Liver (tissue), 3 donors: ENCODE measurements around the gene GUCY1A1.

Experiments
- EGR1 ChIP-seq, 2 donors: IDR thresholded peaks; 2 replicates each; pipeline ENCODE4 v1.6.1; 2016 to 2018; ENCODE audit warnings: antibody characterized with exemption in 2 of 2, low read depth in 2 of 2
- GABPA ChIP-seq, 2 donors: IDR thresholded peaks in 1 of 2; conservative IDR thresholded peaks in 1 of 2; 2 replicates each; pipeline ENCODE4 v1.6.1; 2016; ENCODE audit warnings: antibody characterized with exemption in 2 of 2, mild to moderate bottlenecking in 1 of 2, moderate library complexity in 1 of 2
- JUND ChIP-seq, 2 donors: IDR thresholded peaks; 2 replicates each; pipeline ENCODE4 v1.6.1; 2016; ENCODE audit warnings: antibody characterized with exemption in 2 of 2
- NR2F2 ChIP-seq: IDR thresholded peaks from 2 replicates; pipeline ENCODE4 v1.6.1; 2016; ENCODE audit warnings: antibody characterized with exemption
- RAD21 ChIP-seq, 2 donors: IDR thresholded peaks; 2 replicates each; pipeline ENCODE4 v1.6.1; 2016; ENCODE audit warnings: antibody characterized with exemption in 2 of 2, mild to moderate bottlenecking in 2 of 2
- SP1 ChIP-seq: IDR thresholded peaks from 2 replicates; pipeline ENCODE4 v1.6.1; 2018; ENCODE audit warnings: antibody characterized with exemption, mild to moderate bottlenecking
- TAF1 ChIP-seq: conservative IDR thresholded peaks from 2 replicates; pipeline ENCODE4 v1.6.1; 2016; ENCODE audit warnings: antibody characterized with exemption, mild to moderate bottlenecking
- YY1 ChIP-seq: IDR thresholded peaks from 2 replicates; pipeline ENCODE4 v1.6.1; 2016; ENCODE audit warnings: antibody characterized with exemption, mild to moderate bottlenecking
- TF ChIP-seq, protein P1 (sequence below): fragments of 150-350 bp; IDR thresholded peaks from 2 replicates; pipeline ENCODE4 v1.5.1; 2017; ENCODE audit warnings: improper control_type of control experiment, low read depth, low read length; ENCODE audit not compliant: missing input control
- TF ChIP-seq, protein P2 (sequence below): IDR thresholded peaks from 2 replicates; pipeline ENCODE4 v1.6.1; 2016; ENCODE audit warnings: antibody characterized with exemption
- TF ChIP-seq, protein P3 (sequence below): IDR thresholded peaks from 2 replicates; pipeline ENCODE4 v1.6.1; 2016; ENCODE audit warnings: antibody characterized with exemption
- TF ChIP-seq, protein P4 (sequence below): IDR thresholded peaks from 2 replicates; pipeline ENCODE4 v1.6.1; 2016; ENCODE audit warnings: antibody characterized with exemption, mild to moderate bottlenecking
- TF ChIP-seq, protein P5 (sequence below): IDR thresholded peaks from 2 replicates; pipeline ENCODE4 v1.6.1; 2016; ENCODE audit warnings: antibody characterized with exemption
- donor health status: healthy.
- donor health status: healthy.

DNA sequence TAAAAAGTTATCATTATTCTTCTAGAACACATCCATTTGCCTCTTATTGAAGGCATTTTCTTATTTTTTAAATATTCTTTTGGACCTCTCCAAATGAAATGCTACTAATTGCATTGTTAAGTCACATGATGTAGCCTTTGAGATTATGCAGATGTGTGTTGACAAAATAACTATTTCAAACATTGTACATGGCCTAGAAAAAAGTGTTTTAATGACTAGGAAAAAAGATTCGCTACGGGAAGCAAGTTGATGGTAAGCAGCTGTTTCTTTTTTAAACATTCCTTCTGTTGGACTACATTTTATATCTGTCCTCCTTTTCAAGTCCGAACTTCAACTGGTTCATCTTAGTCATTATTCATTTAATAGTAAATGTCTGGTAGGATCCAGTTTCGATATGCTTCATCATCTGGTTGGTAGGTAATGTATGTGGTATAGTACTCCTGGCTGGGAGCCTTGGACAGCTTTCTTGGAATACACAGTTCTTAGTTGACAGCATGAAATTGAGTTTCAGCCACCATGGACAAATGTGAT, 34.3 kb upstream of the GUCY1A1 start:
- TF ChIP-seq, protein P1, sequence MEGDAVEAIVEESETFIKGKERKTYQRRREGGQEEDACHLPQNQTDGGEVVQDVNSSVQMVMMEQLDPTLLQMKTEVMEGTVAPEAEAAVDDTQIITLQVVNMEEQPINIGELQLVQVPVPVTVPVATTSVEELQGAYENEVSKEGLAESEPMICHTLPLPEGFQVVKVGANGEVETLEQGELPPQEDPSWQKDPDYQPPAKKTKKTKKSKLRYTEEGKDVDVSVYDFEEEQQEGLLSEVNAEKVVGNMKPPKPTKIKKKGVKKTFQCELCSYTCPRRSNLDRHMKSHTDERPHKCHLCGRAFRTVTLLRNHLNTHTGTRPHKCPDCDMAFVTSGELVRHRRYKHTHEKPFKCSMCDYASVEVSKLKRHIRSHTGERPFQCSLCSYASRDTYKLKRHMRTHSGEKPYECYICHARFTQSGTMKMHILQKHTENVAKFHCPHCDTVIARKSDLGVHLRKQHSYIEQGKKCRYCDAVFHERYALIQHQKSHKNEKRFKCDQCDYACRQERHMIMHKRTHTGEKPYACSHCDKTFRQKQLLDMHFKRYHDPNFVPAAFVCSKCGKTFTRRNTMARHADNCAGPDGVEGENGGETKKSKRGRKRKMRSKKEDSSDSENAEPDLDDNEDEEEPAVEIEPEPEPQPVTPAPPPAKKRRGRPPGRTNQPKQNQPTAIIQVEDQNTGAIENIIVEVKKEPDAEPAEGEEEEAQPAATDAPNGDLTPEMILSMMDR: no peak
- TF ChIP-seq, protein P2, sequence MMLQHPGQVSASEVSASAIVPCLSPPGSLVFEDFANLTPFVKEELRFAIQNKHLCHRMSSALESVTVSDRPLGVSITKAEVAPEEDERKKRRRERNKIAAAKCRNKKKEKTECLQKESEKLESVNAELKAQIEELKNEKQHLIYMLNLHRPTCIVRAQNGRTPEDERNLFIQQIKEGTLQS: no peak
- no peak for TF ChIP-seq TAF1
- TF ChIP-seq SP1: no peak
- no peak for TF ChIP-seq GABPA (IDR thresholded peaks at IDR 0.05 in 1 of 2, conservative IDR thresholded peaks at IDR 0.05 in 1 of 2)
- no peak for TF ChIP-seq JUND (IDR thresholded peaks at IDR 0.05)
- TF ChIP-seq, protein P3, sequence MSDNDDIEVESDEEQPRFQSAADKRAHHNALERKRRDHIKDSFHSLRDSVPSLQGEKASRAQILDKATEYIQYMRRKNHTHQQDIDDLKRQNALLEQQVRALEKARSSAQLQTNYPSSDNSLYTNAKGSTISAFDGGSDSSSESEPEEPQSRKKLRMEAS: no peak
- TF ChIP-seq, protein P4, sequence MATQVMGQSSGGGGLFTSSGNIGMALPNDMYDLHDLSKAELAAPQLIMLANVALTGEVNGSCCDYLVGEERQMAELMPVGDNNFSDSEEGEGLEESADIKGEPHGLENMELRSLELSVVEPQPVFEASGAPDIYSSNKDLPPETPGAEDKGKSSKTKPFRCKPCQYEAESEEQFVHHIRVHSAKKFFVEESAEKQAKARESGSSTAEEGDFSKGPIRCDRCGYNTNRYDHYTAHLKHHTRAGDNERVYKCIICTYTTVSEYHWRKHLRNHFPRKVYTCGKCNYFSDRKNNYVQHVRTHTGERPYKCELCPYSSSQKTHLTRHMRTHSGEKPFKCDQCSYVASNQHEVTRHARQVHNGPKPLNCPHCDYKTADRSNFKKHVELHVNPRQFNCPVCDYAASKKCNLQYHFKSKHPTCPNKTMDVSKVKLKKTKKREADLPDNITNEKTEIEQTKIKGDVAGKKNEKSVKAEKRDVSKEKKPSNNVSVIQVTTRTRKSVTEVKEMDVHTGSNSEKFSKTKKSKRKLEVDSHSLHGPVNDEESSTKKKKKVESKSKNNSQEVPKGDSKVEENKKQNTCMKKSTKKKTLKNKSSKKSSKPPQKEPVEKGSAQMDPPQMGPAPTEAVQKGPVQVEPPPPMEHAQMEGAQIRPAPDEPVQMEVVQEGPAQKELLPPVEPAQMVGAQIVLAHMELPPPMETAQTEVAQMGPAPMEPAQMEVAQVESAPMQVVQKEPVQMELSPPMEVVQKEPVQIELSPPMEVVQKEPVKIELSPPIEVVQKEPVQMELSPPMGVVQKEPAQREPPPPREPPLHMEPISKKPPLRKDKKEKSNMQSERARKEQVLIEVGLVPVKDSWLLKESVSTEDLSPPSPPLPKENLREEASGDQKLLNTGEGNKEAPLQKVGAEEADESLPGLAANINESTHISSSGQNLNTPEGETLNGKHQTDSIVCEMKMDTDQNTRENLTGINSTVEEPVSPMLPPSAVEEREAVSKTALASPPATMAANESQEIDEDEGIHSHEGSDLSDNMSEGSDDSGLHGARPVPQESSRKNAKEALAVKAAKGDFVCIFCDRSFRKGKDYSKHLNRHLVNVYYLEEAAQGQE: peak; percentile 21
- TF ChIP-seq RAD21 (IDR thresholded peaks at IDR 0.05): peak in 1 of 2 donors; percentile 15
- TF ChIP-seq EGR1 (IDR thresholded peaks at IDR 0.05; ENCODE audit: low read depth in 2 of 2): no peak
- no peak for TF ChIP-seq YY1
- TF ChIP-seq, protein P5, sequence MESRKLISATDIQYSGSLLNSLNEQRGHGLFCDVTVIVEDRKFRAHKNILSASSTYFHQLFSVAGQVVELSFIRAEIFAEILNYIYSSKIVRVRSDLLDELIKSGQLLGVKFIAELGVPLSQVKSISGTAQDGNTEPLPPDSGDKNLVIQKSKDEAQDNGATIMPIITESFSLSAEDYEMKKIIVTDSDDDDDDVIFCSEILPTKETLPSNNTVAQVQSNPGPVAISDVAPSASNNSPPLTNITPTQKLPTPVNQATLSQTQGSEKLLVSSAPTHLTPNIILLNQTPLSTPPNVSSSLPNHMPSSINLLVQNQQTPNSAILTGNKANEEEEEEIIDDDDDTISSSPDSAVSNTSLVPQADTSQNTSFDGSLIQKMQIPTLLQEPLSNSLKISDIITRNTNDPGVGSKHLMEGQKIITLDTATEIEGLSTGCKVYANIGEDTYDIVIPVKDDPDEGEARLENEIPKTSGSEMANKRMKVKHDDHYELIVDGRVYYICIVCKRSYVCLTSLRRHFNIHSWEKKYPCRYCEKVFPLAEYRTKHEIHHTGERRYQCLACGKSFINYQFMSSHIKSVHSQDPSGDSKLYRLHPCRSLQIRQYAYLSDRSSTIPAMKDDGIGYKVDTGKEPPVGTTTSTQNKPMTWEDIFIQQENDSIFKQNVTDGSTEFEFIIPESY: no peak
- no peak for TF ChIP-seq NR2F2
